ENCODE results near the gene EML6.

Gene EML6

DNA sequence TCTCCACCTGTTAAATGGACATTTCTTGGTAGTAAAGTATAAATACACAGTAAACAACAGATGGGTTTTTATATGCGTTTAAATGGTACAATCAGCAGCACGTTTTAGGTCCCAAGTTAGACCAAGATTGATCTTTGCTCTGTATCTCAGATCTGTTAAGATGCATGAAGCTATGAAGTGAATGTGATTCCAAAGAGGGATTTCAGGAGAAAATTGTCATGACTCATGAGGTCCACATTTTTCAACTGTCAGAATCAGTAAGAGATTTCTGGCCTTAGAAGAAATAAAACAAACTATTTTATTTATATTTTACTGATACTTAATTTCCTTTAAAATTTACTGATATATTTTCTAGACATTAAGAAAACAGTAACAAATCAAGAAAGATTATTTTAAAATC, 142.7 kb downstream of the EML6 start:
- no peak overlapping the region for H3K4me2 ChIP-seq (ENCODE audit: low read length)
- no peaks in the 10 kb centered on the region for H3K36me3 ChIP-seq (replicated peaks; ENCODE audit: low read depth, low read length)
- no peak overlapping the region for H3K9ac ChIP-seq (ENCODE audit: low read length)
- no peaks in the 10 kb centered on the region for H3K9me3 ChIP-seq (ENCODE audit: insufficient read depth, low read length)
- no peak overlapping the region for H3K4me3 ChIP-seq (ENCODE audit: low read length)
- no peaks in the 10 kb centered on the region for H4K20me1 ChIP-seq (ENCODE audit: insufficient read depth, low read length)
- no peak overlapping the region for H3K27ac ChIP-seq (ENCODE audit: low read length)
- H3K79me2 ChIP-seq (ENCODE audit: low read length): no peaks in the 10 kb centered on the region
- no peak overlapping the region for H2AFZ ChIP-seq (ENCODE audit: low read depth, low read length)
- no peaks in the 10 kb centered on the region for H3K27me3 ChIP-seq (ENCODE audit: low read depth, low read length)
- peaks cover 15% of the 10 kb centered on the region for H3K4me1 ChIP-seq (ENCODE audit: low read length)
- TF ChIP-seq, protein P1, sequence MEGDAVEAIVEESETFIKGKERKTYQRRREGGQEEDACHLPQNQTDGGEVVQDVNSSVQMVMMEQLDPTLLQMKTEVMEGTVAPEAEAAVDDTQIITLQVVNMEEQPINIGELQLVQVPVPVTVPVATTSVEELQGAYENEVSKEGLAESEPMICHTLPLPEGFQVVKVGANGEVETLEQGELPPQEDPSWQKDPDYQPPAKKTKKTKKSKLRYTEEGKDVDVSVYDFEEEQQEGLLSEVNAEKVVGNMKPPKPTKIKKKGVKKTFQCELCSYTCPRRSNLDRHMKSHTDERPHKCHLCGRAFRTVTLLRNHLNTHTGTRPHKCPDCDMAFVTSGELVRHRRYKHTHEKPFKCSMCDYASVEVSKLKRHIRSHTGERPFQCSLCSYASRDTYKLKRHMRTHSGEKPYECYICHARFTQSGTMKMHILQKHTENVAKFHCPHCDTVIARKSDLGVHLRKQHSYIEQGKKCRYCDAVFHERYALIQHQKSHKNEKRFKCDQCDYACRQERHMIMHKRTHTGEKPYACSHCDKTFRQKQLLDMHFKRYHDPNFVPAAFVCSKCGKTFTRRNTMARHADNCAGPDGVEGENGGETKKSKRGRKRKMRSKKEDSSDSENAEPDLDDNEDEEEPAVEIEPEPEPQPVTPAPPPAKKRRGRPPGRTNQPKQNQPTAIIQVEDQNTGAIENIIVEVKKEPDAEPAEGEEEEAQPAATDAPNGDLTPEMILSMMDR (IDR thresholded peaks at IDR 0.05; ENCODE audit: low read depth, low read length): no peak
- no peak for TF ChIP-seq EZH2phosphoT487 (IDR thresholded peaks at IDR 0.05; ENCODE audit: low read depth)

DNA sequence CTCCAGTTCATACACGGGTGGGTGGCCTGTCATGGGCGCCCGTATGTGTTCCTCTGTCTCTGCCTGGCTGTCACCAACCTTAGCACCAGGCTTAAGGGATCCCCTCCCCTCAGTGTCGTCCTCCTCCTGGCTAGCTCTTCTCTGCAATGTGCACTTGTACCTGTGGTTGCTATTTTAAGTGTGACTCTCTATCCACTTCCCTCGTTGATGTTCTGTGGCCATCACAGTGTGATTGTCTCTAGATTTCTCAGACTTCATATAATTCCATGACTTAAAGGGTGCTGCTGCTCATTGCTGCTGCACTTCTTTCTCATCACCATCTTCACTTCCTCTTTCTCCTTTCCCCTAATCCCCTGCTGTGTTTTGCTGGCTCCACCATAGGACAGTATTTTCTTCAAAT, 143.4 kb downstream of the EML6 start:
- Histone ChIP-seq H3K27me3 (ENCODE audit: low read depth, low read length) (no peaks in the 10 kb centered on the region), H2AFZ (ENCODE audit: low read depth, low read length) (peak overlapping the region; percentile 33; the same call in 1 of the 2 replicates), H3K9ac (ENCODE audit: low read length) (no peak overlapping the region; the same call in 1 of the 2 replicates), H3K4me3 (ENCODE audit: low read length) (peak overlapping the region; percentile 53), H3K27ac (ENCODE audit: low read length) (peak overlapping the region; percentile 23; the same call in 1 of the 2 replicates), H3K79me2 (ENCODE audit: low read length) (no peaks in the 10 kb centered on the region), H3K36me3 (replicated peaks; ENCODE audit: low read depth, low read length) (no peaks in the 10 kb centered on the region), H3K9me3 (ENCODE audit: insufficient read depth, low read length) (no peaks in the 10 kb centered on the region), H4K20me1 (ENCODE audit: insufficient read depth, low read length) (no peaks in the 10 kb centered on the region), H3K4me2 (ENCODE audit: low read length) (peak overlapping the region; percentile 69), H3K4me1 (ENCODE audit: low read length) (peaks cover 15% of the 10 kb centered on the region)
- TF ChIP-seq, protein P1 (IDR thresholded peaks at IDR 0.05; ENCODE audit: low read depth, low read length): no peak
- TF ChIP-seq EZH2phosphoT487 (IDR thresholded peaks at IDR 0.05; ENCODE audit: low read depth): no peak

DNA sequence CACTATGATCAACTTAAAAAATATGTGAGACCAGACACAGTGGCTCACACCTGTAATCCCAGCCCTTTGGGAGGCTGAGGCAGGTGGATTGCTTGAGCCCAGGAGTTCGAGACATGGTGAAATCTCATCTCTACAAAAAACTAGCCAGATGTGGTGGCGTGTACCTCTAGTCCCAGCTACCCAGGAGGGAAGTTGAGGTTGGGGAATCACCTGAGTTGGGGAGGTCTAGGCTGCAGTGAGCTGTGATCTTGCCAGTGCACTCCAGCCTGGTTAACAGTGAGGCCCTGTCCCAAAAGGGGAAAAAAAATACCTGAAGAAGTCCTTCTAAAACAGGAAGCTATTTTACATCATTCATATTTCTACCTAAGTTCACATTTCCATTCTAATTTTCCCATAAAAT, 144.0 kb downstream of the EML6 start:
- Histone ChIP-seq H3K27ac (ENCODE audit: low read length) (peak overlapping the region; percentile 23), H3K4me3 (ENCODE audit: low read length) (peak overlapping the region; percentile 53), H3K36me3 (replicated peaks; ENCODE audit: low read depth, low read length) (no peaks in the 10 kb centered on the region), H4K20me1 (ENCODE audit: insufficient read depth, low read length) (no peaks in the 10 kb centered on the region), H2AFZ (ENCODE audit: low read depth, low read length) (no peak overlapping the region), H3K79me2 (ENCODE audit: low read length) (no peaks in the 10 kb centered on the region), H3K4me1 (ENCODE audit: low read length) (peaks cover 15% of the 10 kb centered on the region), H3K9me3 (ENCODE audit: insufficient read depth, low read length) (no peaks in the 10 kb centered on the region), H3K27me3 (ENCODE audit: low read depth, low read length) (no peaks in the 10 kb centered on the region), H3K9ac (ENCODE audit: low read length) (no peak overlapping the region), H3K4me2 (ENCODE audit: low read length) (peak overlapping the region; percentile 69)
- TF ChIP-seq, protein P1 (IDR thresholded peaks at IDR 0.05; ENCODE audit: low read depth, low read length): no peak
- no peak for TF ChIP-seq EZH2phosphoT487 (IDR thresholded peaks at IDR 0.05; ENCODE audit: low read depth)

DNA sequence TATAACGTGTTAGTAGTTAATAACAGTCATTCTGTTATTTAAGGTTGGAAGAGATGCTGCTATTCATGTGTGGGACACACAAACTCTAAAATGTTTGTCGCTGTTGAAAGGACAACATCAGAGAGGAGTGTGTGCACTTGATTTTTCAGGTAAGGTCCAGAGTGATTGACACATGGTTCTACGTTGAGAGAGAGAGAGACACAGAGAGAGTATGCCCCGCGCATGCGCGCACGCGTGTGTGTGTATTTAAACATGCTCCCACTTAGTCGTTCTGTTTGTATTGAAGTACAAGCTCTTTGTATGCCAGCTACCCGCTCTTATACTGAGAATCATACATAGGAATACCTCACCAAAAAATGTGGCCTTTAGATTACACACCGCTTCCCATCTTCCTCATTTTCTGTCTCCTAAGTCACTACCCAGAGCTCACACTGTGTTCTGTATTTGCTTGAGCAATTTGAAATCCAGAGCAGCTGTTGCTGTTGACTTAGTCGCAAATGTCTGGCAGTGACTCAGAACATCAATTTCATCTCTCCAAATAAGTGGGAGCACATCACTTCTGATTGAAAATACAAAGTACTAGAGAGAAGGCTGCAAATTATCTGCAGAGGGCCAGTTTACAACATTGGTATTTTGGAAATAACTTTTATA, 148.1 kb downstream of the EML6 start:
- Histone ChIP-seq H3K27ac (ENCODE audit: low read length) (no peak overlapping the region), H4K20me1 (ENCODE audit: insufficient read depth, low read length) (no peaks in the 10 kb centered on the region), H3K9ac (ENCODE audit: low read length) (no peak overlapping the region), H3K4me1 (ENCODE audit: low read length) (peaks cover 14% of the 10 kb centered on the region), H3K9me3 (ENCODE audit: insufficient read depth, low read length) (no peaks in the 10 kb centered on the region), H3K79me2 (ENCODE audit: low read length) (no peaks in the 10 kb centered on the region), H3K4me2 (ENCODE audit: low read length) (no peak overlapping the region), H2AFZ (ENCODE audit: low read depth, low read length) (no peak overlapping the region), H3K4me3 (ENCODE audit: low read length) (no peak overlapping the region), H3K36me3 (replicated peaks; ENCODE audit: low read depth, low read length) (no peaks in the 10 kb centered on the region), H3K27me3 (ENCODE audit: low read depth, low read length) (no peaks in the 10 kb centered on the region)
- no peak for TF ChIP-seq EZH2phosphoT487 (IDR thresholded peaks at IDR 0.05; ENCODE audit: low read depth)
- TF ChIP-seq, protein P1 (IDR thresholded peaks at IDR 0.05; ENCODE audit: low read depth, low read length): no peak
